WTC11 (cell line): Measurements from ENCODE around the gene ISLR. TPM values are rescaled to one million over a fixed set of nuclear protein-coding genes. Genes with fewer than 3 reads are reported as not detected.

Source experiments
- ATAC-seq: fragments of 200-7000 bp; cut with Tn5 transposase; 2 replicates; pipeline ENCODE4 v1.10.0; 2021; ENCODE audit warnings: mild to moderate bottlenecking, moderate library complexity
- CTCF ChIA-PET: fragments of 300-600 bp; sonication (Branson Sonifier 250); formaldehyde crosslinking; loops from one replicate; lab custom pipeline; 2021; ENCODE audit warnings: antibody characterized with exemption; lab: Charles Lee
- POLR2A ChIA-PET: fragments of 350-600 bp; sonication (Branson Sonifier 250); formaldehyde crosslinking; loops from one replicate; lab custom pipeline; 2021; ENCODE audit warnings: antibody characterized with exemption; lab: Charles Lee
- DNase-seq: peaks from one replicate; pipeline ENCODE4 v3.0.0; 2021; ENCODE audit warnings: low spot score
- H3K27ac Mint-ChIP-seq: 2 replicates; pipeline ENCODE4 v1.8.0; 2021; ENCODE audit warnings: mixed read lengths
- H3K27me3 Mint-ChIP-seq: 2 replicates; pipeline ENCODE4 v1.8.0; 2021; ENCODE audit warnings: low read depth, mild to moderate bottlenecking, moderate library complexity, mixed read lengths
- H3K36me3 Mint-ChIP-seq: 2 replicates; pipeline ENCODE4 v1.8.0; 2021; ENCODE audit warnings: mixed read lengths
- H3K4me1 Mint-ChIP-seq: 2 replicates; pipeline ENCODE4 v1.8.0; 2022; ENCODE audit warnings: mixed read lengths
- H3K4me3 Mint-ChIP-seq: 2 replicates; pipeline ENCODE4 v1.8.0; 2021; ENCODE audit warnings: mild to moderate bottlenecking, moderate library complexity, mixed read lengths
- H3K9me3 Mint-ChIP-seq: 2 replicates; pipeline ENCODE4 v1.8.0; 2021; ENCODE audit warnings: mixed read lengths
- ATF3 ChIP-seq: sonication (generic); formaldehyde crosslinking; conservative IDR thresholded peaks from 2 replicates; pipeline ENCODE4 v1.8.1; 2022; ENCODE audit warnings: mild to moderate bottlenecking, missing genetic modification reagents
- ATF6 ChIP-seq: sonication (generic); formaldehyde crosslinking; IDR thresholded peaks from 2 replicates; pipeline ENCODE4 v1.8.1; 2023; ENCODE audit warnings: mild to moderate bottlenecking, missing genetic modification reagents
- CDX4 ChIP-seq: fragments of 250-450 bp; sonication (Bioruptor Pico); IDR thresholded peaks from 2 replicates; pipeline ENCODE4 v1.9.0; 2021; ENCODE audit warnings: moderate library complexity, mild to moderate bottlenecking, inconsistent platforms, borderline replicate concordance
- ESRRA ChIP-seq: sonication (generic); formaldehyde crosslinking; IDR thresholded peaks from 2 replicates; pipeline ENCODE4 v1.8.1; 2022; ENCODE audit warnings: mild to moderate bottlenecking, missing genetic modification reagents, borderline replicate concordance
- JAZF1 ChIP-seq: fragments of 250-450 bp; sonication (Bioruptor Pico); IDR thresholded peaks from 2 replicates; pipeline ENCODE4 v1.9.0; 2021; ENCODE audit warnings: moderate library complexity, mild to moderate bottlenecking, inconsistent platforms
- MYBL2 ChIP-seq: sonication (generic); formaldehyde crosslinking; IDR thresholded peaks from 2 replicates; pipeline ENCODE4 v1.8.1; 2023; ENCODE audit warnings: mild to moderate bottlenecking, moderate library complexity, missing genetic modification reagents
- OVOL2 ChIP-seq: fragments of 250-450 bp; sonication (Bioruptor Pico); IDR thresholded peaks from 2 replicates; pipeline ENCODE4 v1.9.0; 2021; ENCODE audit warnings: mild to moderate bottlenecking, borderline replicate concordance
- RELA ChIP-seq: sonication (generic); formaldehyde crosslinking; IDR thresholded peaks from 2 replicates; pipeline ENCODE4 v1.8.1; 2022; ENCODE audit warnings: missing genetic modification reagents, mild to moderate bottlenecking, borderline replicate concordance
- USF2 ChIP-seq: sonication (generic); formaldehyde crosslinking; IDR thresholded peaks from 2 replicates; pipeline ENCODE4 v1.8.1; 2023; ENCODE audit warnings: mild to moderate bottlenecking, missing genetic modification reagents, moderate library complexity
- ZBTB43 ChIP-seq: sonication (generic); formaldehyde crosslinking; IDR thresholded peaks from 2 replicates; pipeline ENCODE4 v1.8.1; 2023; ENCODE audit warnings: mild to moderate bottlenecking, missing genetic modification reagents
- ZMAT4 ChIP-seq: fragments of 250-450 bp; sonication (Bioruptor Pico); IDR thresholded peaks from 2 replicates; pipeline ENCODE4 v1.9.0; 2021; ENCODE audit warnings: mild to moderate bottlenecking
- ZNF138 ChIP-seq: sonication (generic); formaldehyde crosslinking; conservative IDR thresholded peaks from 2 replicates; pipeline ENCODE4 v1.8.1; 2022; ENCODE audit warnings: mild to moderate bottlenecking, moderate library complexity, missing genetic modification reagents
- ZNF512 ChIP-seq: sonication (generic); formaldehyde crosslinking; IDR thresholded peaks from 2 replicates; pipeline ENCODE4 v1.8.1; 2022; ENCODE audit warnings: missing genetic modification reagents, borderline replicate concordance
- ZSCAN18 ChIP-seq: fragments of 250-450 bp; sonication (Bioruptor Pico); IDR thresholded peaks from 2 replicates; pipeline ENCODE4 v2.1.2; 2022; ENCODE audit warnings: mild to moderate bottlenecking, moderate library complexity
- total RNA-seq: library from RNA; stranded (reverse); gene quantifications from 3 replicates; pipeline ENCODE4 v1.2.3, GENCODE V29; 2021

The ISLR gene
- total RNA-seq, 1 experiment from 2014 or later = 0.63 TPM

GRCh38 chr15:74196175-74196574, 22.7 kb downstream of the ISLR start:
- H3K4me1 Mint-ChIP-seq = peaks cover 17% of the 10 kb centered on the region
- ChIA-PET POLR2A (no interaction called here), CTCF (interaction anchor here (3.8 kb wide), 1 partner anchor 112 kb away, joined by 24 read pairs; no protein-coding TSS in a partner anchor)
- H3K27me3 Mint-ChIP-seq = no peaks in the 10 kb centered on the region; the same call in 1 of the 2 replicates
- H3K36me3 Mint-ChIP-seq = peaks cover 3% of the 10 kb centered on the region; the same call in 1 of the 2 replicates
- DNase-seq (no peak), ATAC-seq (no peak)
- H3K4me3 Mint-ChIP-seq = no peak overlapping the region
- no peak overlapping the region for H3K27ac Mint-ChIP-seq
- TF ChIP-seq ATF3 (CRISPR knock-in tag) = no peak
- TF ChIP-seq ATF6 = no peak
- no peak for TF ChIP-seq ZNF512 (CRISPR knock-in tag)
- TF ChIP-seq MYBL2 = no peak
- TF ChIP-seq ZNF138 = no peak
- no peak for TF ChIP-seq JAZF1 (CRISPR knock-in tag)
- TF ChIP-seq CDX4 (CRISPR knock-in tag) = no peak
- TF ChIP-seq OVOL2 (CRISPR knock-in tag) = no peak
- no peak for TF ChIP-seq USF2 (CRISPR knock-in tag)
- H3K9me3 Mint-ChIP-seq = no peaks in the 10 kb centered on the region

GRCh38 chr15:74197176-74197965, 23.9 kb downstream of the ISLR start:
- Mint-ChIP-seq H3K4me1 (peaks cover 29% of the 10 kb centered on the region), H3K27me3 (peaks cover 4% of the 10 kb centered on the region), H3K4me3 (no peak overlapping the region), H3K27ac (no peak overlapping the region), H3K9me3 (no peaks in the 10 kb centered on the region), H3K36me3 (peaks cover 3% of the 10 kb centered on the region; the same call in 1 of the 2 replicates)
- TF ChIP-seq ZMAT4 (CRISPR knock-in tag) (no peak), ZSCAN18 (CRISPR knock-in tag) (no peak), ZBTB43 (CRISPR knock-in tag) (no peak), RELA (no peak), ESRRA (no peak)
- CTCF ChIA-PET = interaction anchor here (1.2 to 3.8 kb wide), 4 partner anchors 110 to 149 kb away, joined by 3 to 24 read pairs (median 5); no protein-coding TSS in a partner anchor
- no peak for ATAC-seq
- POLR2A ChIA-PET = no interaction called here
- DNase-seq = no peak
